HG03521 (cell line): ENCODE data around the gene PLEKHM2.

Source experiments
- ATAC-seq: cut with Tn5 transposase; IDR thresholded peaks from one replicate; pipeline ENCODE4 v1.9.1; 2021; ENCODE audit warnings: mild to moderate bottlenecking, moderate library complexity; ENCODE audit not compliant: unreplicated experiment

The PLEKHM2 gene

DNA sequence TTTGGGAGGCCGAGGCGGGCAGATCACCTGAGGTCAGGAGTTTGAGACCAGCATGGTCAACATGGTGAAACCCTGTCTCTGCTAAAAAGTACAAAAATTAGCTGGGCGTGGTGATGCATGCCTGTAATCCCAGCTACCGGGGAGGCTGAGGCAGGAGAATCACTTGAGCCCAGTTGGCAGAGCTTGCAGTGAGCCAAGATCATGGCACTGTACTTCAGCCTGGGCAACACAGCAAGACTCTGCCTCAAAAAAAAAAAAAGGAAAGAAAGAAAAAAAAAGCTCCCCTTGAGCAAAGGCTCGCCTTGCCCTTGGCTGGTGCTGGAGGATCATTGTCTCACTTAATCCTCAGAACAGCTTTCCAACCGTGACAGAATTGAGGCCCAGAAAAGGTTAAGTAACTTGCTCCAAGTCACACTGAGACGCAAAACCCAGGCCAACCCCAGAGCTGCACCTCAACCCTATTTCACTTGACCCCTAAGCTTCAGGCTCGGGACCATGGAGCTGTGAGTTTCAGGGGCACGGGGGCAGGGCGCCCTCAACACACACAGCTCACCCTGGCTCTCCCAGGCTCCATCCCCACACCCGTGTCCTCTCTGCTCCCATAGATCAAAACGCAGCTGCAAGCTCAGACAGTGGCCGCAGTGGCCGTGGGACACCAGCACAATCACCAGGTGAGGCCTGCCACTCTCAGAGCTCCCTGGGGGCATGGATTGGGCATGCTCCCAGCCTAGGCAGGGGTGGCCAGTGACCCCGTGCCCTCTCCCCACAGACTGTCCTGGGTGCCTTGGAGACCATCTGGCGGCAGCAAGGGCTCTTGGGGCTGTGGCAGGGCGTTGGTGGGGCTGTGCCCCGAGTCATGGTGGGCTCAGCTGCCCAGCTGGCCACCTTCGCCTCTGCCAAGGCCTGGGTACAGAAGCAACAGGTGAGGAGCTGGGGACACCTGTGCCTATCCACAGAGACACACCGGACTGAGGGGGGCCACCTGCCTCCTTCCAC, 53.5 kb downstream of the PLEKHM2 start:
- ATAC-seq = no peak

DNA sequence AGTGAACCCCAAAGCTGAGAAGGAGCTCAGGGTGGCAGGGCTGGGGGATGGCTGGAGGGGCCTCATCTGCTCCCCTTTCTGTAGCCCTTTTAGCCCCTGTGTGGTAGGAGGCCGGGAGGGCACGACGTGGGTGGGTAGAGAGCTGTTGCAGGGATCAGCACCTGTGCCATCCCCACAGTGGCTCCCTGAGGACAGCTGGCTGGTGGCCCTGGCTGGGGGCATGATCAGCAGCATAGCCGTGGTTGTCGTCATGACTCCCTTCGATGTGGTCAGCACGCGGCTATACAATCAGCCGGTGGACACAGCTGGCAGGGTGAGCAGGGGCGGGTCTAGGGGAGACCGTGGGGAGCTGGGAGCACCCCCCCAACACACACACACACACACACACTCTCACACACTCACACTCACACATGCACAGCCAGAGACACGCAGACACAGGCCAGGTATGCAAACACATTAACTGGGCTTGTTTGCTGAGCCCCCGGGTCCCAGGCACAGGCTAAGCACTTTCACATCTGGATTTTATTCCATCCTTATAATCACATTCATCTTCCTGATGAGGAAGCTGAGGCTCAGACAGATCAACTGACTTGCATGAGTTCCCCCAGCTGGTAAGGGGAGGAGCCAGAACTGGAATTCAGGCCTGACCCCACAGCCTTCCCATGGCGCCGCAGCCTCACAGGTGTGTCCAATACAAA, 54.4 kb downstream of the PLEKHM2 start:
- no peak for ATAC-seq

DNA sequence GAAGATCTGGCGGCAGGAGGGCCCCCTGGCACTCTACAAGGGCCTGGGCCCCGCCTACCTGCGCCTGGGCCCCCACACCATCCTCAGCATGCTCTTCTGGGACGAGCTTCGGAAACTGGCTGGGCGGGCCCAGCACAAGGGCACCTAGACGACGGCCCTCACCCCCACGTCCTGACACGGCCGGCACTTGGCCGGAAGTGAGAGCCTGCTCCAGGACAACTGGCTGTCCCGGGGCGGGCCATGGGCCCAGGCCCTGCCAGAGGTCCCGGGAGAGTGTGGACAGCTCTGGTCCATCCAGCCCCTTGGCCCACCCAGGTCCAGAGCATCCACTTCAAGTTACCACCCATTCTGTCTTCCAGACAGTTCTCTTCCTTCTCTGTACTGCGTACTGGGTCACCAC, 55.1 kb downstream of the PLEKHM2 start:
- no peak for ATAC-seq

DNA sequence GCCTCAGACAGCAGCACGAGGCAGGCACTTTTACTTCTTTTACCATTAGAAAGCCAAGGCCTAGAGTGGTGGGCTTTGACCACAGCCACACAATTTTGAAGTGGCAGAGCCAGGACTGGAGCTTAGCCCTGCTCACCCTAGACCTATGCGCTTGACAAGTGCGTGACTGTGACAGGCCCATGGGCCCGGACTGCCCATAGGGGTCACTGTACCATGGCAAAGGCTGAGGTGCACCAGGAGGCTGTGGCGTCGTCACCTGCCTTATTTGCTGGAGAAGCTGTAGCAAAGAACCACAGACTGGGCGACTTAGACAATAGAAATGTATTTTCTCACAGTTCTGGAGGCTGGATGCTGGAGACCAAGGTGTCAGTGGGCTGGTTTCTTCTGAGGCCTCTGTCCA, 55.6 kb downstream of the PLEKHM2 start:
- ATAC-seq = no peak

DNA sequence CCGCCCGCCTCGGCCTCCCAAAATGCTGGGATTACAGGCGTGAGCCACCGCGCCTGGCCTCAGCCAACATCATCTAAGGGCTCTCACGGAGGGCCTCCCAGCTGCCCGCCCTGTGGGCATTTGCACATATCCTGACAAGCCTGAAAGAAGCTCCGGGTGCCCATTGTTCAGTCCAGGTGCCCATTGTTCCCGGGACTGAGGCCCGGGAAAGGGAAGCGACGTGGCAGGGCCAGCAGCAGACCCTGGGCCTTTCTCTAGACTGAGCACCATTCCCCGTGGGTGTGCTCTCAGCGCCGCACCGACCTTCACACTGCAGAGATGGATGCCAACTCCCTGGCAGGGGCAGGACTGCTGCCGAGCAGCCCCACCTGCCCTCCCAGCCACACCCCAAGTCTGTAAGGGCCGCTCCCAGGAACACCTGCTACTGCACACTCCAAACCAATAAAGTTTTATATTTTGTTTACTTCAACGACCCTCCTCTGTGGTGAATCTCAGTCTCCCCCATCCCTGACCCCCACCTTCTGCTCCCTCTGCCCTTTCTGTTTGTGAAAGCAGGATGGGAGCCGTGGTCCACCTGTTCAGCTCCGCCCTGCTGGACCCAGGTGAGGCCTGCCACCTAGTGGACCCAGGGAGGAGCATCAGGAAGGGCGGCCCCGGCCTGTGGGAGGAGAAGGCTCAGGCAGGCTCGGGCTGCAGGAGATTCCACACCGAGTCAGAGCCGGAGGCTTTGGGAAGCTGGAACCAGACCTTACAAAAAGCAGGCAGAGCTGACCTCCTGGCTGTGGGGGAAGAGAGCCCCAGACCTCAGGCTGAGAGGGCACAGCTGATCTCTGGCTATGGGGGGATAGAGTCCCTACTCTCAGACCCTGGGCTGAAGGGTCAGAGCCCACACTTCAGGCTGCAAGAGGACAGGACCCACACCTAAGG, 57.1 kb downstream of the PLEKHM2 start:
- no peak for ATAC-seq

DNA sequence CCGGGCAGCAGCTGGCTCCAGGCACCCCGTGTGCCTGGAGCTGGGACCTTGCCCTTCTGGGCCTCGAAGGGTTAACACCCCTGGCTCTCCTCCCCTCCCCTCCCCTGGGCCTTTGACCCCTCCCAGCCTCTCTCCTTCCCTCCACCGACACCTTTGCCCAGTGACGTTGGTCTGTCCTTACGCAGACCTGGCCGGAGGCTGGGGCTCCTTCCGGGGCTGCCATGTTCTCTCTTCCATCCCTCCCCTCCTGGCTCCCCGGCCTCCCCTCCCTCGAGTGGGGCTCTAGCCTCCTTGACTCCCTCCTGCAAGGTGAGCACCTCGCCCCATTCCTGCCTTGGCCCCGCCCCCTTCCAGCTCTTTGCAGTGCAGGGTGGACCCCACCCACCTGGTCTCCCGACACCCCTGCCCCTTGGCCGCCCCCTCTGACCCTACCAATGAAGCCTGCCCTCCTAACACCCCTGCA, 58.2 kb downstream of the PLEKHM2 start, which contains the start of gene TMEM82:
Gene TMEM82, plus strand, starts transcription at position 161 of the 463 bp plus-strand sequence. Its CDS starts 61 bp downstream, at position 222.
- no peak for ATAC-seq

DNA sequence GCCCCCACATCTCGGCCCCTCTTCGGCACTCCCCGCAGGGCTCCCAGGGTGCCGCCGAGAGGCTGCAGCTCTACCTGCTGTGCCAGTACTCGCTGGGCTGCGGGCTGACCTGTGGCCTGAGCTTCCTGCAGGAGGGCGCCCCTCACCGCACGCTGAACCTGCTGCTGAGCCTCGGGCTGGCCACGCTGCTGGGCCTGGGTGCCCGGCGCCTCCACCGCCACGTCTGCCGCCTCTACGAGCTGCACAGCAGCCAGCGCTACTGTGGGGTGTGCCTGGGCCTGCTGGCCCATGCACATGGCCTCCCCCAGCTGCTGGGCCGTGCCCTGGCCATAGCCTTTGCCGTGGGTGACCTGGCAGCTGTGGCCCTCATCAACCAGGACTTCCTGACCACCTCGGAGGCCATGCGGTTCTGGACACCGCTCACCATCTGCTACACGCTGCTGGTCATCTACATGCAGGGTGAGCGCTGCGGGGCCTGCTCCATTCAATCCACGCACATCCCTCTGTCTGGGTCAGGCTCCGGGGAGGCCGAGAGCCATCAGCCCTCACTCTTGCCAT, 60.1 kb downstream of the PLEKHM2 start:
- no peak for ATAC-seq

DNA sequence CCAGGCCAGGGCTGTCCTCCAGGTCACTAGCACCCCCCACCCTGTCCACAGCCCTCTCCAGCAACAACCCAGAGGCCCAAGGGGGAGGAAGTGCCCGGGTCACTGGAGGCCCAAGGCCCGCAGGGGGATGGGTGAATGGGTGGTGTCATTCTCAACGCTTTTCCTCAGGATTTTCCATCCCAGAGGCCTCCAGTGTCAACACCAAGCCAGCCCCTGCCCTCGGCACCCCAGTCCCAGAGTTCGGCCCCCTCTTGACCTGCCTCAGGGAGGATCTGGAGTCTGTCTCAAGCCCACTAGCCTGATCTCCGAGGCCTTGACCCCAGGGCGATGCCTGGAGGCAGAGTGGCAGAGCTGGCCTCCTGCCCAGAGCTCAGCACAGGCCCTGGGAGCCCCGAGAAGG, 63.3 kb downstream of the PLEKHM2 start:
- ATAC-seq = no peak

DNA sequence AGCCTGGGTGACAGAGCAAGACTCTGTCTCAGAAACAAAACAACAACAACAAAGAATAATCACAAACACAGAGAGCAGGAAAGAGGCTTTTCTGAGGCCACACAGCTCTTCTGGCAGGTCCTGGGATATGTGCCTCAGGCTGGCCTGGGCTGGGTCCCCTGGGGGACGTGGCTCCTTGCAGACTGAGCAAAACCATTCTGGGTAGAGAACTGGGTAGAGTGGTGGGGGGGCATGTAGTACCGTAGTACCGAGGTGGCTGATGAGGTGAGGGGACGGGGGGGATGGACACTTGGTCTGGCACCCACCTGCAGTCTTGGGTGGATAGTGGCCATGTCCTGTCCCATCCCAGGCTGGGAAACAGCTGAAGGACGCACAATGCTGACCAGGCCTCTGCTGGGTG, 64.1 kb downstream of the PLEKHM2 start:
- ATAC-seq = no peak

DNA sequence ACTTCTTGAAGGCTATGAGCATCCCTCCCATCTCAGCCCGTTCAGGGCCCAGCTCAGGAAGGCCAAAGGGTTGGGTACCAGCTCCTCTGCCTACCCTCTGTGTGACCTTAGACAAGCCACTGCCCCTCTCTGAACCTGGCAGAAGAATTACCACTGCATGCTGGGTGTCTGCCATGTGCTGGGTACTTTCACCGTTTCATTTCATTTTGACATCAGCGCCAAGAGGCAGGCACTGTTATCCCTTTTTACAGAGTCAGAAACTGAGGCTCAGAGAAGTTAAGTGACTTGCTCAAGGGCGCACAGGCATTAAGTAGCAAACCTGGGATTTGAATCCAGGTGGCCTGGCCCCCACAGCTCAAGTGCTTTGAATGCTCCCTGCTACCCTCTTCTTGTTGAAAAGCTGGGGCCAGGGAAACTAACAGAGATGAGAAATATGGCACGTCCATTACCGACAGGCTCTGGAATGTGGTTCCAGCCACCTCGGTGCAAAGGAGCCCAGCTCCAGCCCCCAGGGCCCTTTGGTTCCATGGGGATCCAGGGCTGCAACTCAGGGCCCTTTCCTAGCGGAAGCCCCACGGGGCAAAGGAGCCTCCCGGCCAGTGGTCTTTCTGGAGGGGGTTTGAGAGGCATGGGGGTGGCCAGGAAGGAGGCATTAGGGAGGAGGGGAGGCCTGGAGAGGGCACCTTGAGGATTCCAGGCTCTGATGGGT, 64.7 kb downstream of the PLEKHM2 start:
- no peak for ATAC-seq

DNA sequence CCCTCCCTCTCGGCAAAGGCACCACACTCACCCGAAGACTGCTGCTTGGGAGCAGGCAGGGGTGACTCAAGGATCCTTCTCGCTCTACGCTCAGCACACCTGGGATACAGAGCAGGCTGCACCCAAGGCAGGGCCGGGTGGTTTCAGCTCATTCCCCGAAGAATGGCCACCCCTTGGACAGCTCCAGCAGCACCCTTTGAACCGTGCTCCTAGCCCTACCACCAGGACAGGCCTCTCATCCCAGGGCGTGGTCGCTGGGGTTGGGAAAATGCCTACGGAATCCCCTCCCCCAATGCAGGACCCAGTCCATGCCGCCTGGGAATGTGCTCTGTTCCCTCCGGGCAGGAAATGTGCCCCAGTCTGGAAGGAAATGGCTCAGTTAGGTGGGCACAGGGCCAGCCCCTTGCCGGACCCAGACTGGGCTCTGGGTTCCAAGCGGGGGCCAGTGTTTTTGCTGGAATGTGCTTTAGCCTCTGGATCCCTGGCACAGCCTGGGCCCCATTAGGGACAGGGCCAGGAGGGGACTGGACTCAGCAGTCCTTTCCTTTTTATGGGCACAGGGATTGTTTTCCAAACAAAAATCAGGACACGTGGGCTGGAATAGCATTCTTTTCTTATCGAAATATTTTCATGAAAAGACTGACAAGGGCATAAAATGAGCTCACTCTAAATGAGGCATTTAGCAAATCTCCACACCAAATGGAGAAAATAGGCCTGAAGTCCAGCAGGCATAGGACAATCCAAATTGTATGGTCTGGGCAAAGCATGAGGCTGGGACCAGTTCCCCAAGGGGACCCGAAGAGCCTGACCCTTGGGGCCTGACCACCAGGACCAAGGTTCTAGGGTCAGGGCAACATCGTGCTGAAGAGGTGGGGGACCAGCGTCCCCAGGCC, 65.5 kb downstream of the PLEKHM2 start:
- no peak for ATAC-seq

DNA sequence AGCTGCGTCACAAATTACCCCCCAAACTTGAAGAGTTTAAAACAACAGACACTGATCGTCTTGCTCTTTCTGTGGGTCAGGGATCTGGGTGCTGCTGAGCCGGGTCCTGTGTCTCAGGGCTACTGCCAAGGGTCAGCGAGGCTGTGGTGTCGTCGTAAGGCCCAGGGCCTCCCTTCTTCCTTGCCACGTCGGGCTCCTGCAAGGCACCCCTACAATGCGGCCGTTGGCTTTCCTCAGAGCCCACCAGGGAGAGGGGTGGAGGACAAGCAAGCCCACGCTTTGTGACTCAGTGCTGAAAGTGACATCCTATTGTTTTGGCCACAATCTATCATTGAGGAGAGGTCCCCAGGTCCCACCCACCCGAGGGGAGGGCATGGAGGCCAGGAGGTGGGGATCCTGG, 66.8 kb downstream of the PLEKHM2 start:
- no peak for ATAC-seq

DNA sequence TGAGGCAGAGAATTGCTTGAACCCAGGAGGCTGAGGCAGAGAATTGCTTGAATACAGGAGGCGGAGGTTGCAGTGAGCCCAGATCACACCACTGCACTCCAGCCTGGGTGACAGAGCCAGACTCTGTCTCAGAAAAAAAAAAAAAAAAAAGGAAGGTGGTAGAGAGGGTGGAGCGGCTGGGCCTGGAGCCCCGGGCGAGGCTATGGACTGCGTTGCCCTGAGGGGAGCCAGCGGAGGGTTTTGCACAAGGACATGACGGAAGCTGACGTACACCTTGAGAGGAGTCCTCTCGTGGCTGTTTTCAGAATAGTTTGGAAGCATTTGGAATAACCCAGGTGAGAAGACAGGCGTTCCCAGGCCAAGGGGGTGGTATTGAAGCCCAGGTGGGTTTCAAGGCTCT, 67.6 kb downstream of the PLEKHM2 start:
- ATAC-seq = no peak

DNA sequence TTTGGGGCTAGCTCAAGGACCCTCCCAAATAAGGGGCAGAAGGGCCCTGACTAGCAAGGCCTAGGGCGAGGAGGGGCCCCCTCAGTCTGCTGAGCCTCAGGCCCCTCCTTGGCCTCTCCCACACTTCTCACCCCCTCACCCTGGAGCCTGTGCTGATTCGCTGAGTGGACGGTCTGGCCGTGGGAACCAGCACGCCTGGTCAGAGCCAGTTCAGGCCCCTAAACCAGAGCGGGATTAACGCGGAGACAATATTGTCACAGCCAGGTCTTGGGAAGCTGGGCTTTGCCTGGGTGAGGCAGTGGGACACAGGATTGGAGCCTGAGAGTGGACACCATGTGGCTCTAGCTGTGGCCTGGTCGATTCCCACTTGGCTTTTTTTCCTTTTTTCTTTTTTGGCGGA, 69.7 kb downstream of the PLEKHM2 start:
- no peak for ATAC-seq

DNA sequence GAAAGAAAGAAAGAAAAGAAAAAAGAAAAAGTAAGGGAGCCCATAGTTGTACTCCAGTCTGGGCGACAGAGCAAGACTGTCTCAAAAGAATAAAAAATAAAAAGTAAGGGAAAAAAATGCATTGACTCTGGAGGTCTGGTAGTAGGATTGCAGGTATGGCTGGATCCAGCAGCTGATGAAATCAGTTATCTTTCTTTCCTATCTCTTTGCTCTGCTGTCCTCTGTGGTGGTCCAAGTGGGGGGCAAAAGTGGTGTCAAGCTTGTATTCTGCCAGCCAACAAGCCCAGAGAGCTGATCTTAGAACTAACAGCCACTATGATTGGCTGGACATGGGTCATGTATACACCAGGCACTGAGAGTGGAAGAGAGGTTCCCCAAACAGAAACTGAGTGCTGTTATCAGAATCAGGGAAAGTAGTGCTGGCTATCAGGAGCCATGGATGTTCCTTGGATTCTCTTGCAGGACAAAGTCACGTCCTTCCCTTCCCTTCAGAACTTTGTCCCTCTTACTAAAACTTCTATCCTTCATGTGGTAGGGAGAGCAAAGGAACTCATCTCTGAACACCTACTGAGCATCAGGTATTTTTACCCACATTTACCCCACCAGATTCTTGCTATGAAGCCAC, 71.0 kb downstream of the PLEKHM2 start:
- no peak for ATAC-seq

DNA sequence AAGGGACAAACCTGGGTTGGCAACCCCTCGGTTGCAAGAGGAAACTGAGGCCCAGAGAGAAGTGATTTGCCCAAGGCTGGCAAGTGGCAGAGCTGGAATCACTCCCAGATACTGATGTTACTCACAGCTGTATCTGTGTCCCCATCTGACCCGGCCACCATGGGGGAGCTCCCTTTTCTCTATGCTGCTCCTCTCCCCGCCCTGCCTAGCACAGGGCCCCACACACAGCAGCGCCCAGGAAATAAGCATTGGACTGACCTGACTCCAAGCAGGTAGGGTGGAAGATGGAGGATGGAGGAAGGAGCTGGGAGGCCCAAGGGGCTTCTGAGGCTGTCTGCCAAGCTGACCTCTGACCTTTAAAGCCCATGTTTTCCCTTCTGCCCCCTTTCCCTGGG, 71.5 kb downstream of the PLEKHM2 start:
- ATAC-seq = no peak

DNA sequence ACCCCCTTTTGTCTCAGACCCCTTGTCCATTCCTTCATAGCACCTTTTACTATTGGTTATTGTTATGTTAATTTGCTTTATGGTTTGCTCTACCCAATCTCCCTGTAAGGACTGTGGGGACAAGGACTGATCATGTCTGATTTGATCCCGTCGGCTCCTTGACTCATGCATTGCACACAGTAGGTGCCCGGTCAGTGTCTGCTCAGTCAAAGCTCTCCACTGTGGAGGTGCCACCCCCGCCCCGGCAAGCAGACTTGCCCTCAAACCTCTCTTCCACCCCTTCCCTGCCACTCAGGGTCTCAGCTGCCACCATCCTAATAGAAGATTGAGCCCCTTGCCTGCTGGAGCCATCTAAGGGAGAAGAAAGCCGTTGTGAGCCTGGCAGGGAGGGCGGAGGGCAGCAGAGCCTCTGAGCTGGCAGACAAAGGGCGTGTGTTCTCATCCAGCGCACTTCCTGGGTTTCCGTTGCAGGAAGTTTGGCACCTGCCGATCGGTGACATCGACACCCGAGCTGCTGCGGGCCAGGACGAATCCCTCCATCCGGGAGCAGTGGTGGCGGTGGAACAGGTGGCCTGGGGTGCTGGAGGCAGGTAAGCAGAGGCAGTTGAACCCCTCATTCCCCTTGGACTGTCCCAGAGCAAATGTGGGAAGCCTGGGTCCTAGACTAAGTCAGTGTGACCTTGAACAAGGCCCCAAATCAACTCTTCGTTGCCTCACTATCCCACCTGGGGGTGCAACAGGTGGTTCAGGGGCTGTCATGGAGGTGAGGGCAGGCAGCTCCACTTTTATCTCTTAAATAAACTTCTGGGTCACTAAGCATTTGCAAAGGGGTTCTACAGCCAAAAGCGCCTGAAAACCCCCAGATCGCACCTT, 72.3 kb downstream of the PLEKHM2 start:
- no peak for ATAC-seq
